ENCODE data around the gene CCSER1. TPM values are rescaled to one million over a fixed set of nuclear protein-coding genes. Genes with fewer than 3 reads are reported as not detected.
A peak's percentile ranks its signal among the peaks of the same experiment; 100 is the strongest.

The CCSER1 gene
- total and polyA plus RNA-seq, 2 of the 8 experiments (the other 6 are each of a cell fraction or from before 2014, with no cell fraction given), result 0.26 to 0.84 TPM

GRCh38 chr4:91280551-91281290, 1153.5 kb downstream of the CCSER1 start:
- ChIA-PET POLR2A (ENCODE audit: partially characterized antibody) (no interaction called here), CTCF (ENCODE audit: partially characterized antibody) (no interaction called here)
- H3K56ac ChIP-seq (replicated peaks; ENCODE audit: insufficient read length, low read depth, low read length), result no peak overlapping the region
- no peaks in the 10 kb centered on the region for H3K36me3 ChIP-seq (ENCODE audit: control insufficient read depth in 2 of 4, insufficient read depth in 4 of 4, low read length in 3 of 4)
- H2BK12ac ChIP-seq (ENCODE audit: low read depth, low read length), result 0 out of 2 replicates have a peak overlapping the region, but pooled peaks have one; percentile 29
- H3K27ac ChIP-seq (ENCODE audit: low read depth, low read length), result no peak overlapping the region
- no peak for DNase-seq (ENCODE audit: low read depth in 1 of 2, low spot score in 2 of 2)
- no peak overlapping the region for H3K14ac ChIP-seq (ENCODE audit: insufficient read length)
- H2BK15ac ChIP-seq (ENCODE audit: low read length), result no peak overlapping the region
- H4K5ac ChIP-seq (ENCODE audit: insufficient read length, low read depth, low read length), result no peak overlapping the region
- H3K4me2 ChIP-seq (ENCODE audit: insufficient read depth in 1 of 2, low read depth in 2 of 2, low read length in 2 of 2), result no peak overlapping the region
- H3K18ac ChIP-seq (ENCODE audit: extremely low read depth, low read length), result no peak overlapping the region; the same call in 1 of the 2 replicates
- peak overlapping the region; percentile 43 for H2BK120ac ChIP-seq (replicated peaks; ENCODE audit: low read depth, low read length)
- H2BK5ac ChIP-seq (ENCODE audit: low read depth, low read length), result no peak overlapping the region
- no peak overlapping the region for H4K91ac ChIP-seq (replicated peaks; ENCODE audit: insufficient read length, low read length)
- peak overlapping the region; percentile 46; the same call in 1 of the 2 replicates for H2AFZ ChIP-seq (ENCODE audit: low read length)
- no peak overlapping the region for H3K23ac ChIP-seq (ENCODE audit: insufficient read length)
- H3K4ac ChIP-seq (replicated peaks; ENCODE audit: insufficient read length, low read depth, low read length), result no peak overlapping the region
- H2BK20ac ChIP-seq (ENCODE audit: low read length), result no peak overlapping the region
- H3K27me3 ChIP-seq (replicated peaks in 1 of 4; ENCODE audit: control insufficient read depth in 3 of 4, extremely low read depth in 1 of 4, insufficient read depth in 3 of 4, low read length in 3 of 4), result no peaks in the 10 kb centered on the region
- TF ChIP-seq RXRA (IDR thresholded peaks at IDR 0.05; ENCODE audit: insufficient read depth, low read depth, low read length) (no peak), SRF (IDR thresholded peaks at IDR 0.05; ENCODE audit: low read depth, low read length) (no peak), POLR2AphosphoS5 (IDR thresholded peaks at IDR 0.05; ENCODE audit: low read depth, low read length) (no peak), RFX5 (IDR thresholded peaks at IDR 0.05; ENCODE audit: borderline replicate concordance, low read depth, low read length) (no peak), RNF2 (IDR thresholded peaks at IDR 0.05; ENCODE audit: borderline replicate concordance, low read depth, low read length, missing control alignments, poor library complexity, severe bottlenecking) (no peak), HDAC6 (IDR thresholded peaks at IDR 0.05; ENCODE audit: low read depth, low read length) (no peak), SP1 (IDR thresholded peaks at IDR 0.05; ENCODE audit: low read depth, low read length) (no peak), GTF2F1 (IDR thresholded peaks at IDR 0.05; ENCODE audit: borderline replicate concordance, low read depth, low read length) (no peak), BACH1 (IDR thresholded peaks at IDR 0.05; ENCODE audit: low read length) (no peak), PHF8 (conservative IDR thresholded peaks at IDR 0.05; ENCODE audit: low read depth, low read length) (no peak)
- H3K23me2 ChIP-seq (ENCODE audit: low read depth, low read length), result no peaks in the 10 kb centered on the region
- no peaks in the 10 kb centered on the region for H3K79me1 ChIP-seq (ENCODE audit: low read depth, low read length)
- H3K9ac ChIP-seq (replicated peaks in 1 of 4; ENCODE audit: extremely low read depth in 1 of 4, low read depth in 3 of 4, low read length in 3 of 4), result no peak overlapping the region
- H4K20me1 ChIP-seq (replicated peaks in 1 of 2; ENCODE audit: control insufficient read depth in 1 of 2, insufficient read depth in 2 of 2, low read length in 2 of 2), result no peaks in the 10 kb centered on the region
- WGBS, 2 experiments (ENCODE audit: extremely low coverage in 1 of 2, insufficient coverage in 1 of 2, insufficient read length in 1 of 2, insufficient replicate concordance in 2 of 2, low coverage in 1 of 2, low lambda C conversion rate in 2 of 2, missing lambda C conversion rate in 1 of 2), result 86% methylated on average over 3 of the region's 3 CpGs; no CpG with 5 or more reads in 1 of the 2 experiments
- H3K4me1 ChIP-seq (replicated peaks in 1 of 4; ENCODE audit: control insufficient read depth in 3 of 4, insufficient read depth in 4 of 4, low read length in 3 of 4), result peaks cover 0 to 7% (median 0%) of the 10 kb centered on the region in 4 experiments; a peak in 2 of 7 replicates
- no peak overlapping the region for H3K4me3 ChIP-seq (ENCODE audit: extremely low read depth in 1 of 4, insufficient read depth in 2 of 4, low read depth in 3 of 4, low read length in 4 of 4)
- no peak overlapping the region for H4K8ac ChIP-seq (ENCODE audit: extremely low read depth, insufficient read depth, low read length)
- FAIRE-seq, result peak; percentile 13
- H3K9me3 ChIP-seq (ENCODE audit: insufficient read depth in 2 of 2, low read depth in 1 of 2, low read length in 1 of 2), result no peaks in the 10 kb centered on the region
- H3K79me2 ChIP-seq (ENCODE audit: control insufficient read depth in 1 of 2, insufficient read depth in 2 of 2, low read length in 2 of 2), result no peaks in the 10 kb centered on the region
- peak overlapping the region; percentile 82; the same call in 1 of the 2 replicates for H2AK5ac ChIP-seq (ENCODE audit: low read depth, low read length)
